NCI-H69 (cell line): ENCODE measurements around the gene GADL1.

Experiments
- DNase-seq: peaks from one replicate; lab custom pipeline; 2025; lab: John Stamatoyannopoulos, UW

The GADL1 gene

GRCh38 chr3:30810625-30811024 is 83.8 kb downstream of the GADL1 start:
- DNase-seq: no peak

DNA sequence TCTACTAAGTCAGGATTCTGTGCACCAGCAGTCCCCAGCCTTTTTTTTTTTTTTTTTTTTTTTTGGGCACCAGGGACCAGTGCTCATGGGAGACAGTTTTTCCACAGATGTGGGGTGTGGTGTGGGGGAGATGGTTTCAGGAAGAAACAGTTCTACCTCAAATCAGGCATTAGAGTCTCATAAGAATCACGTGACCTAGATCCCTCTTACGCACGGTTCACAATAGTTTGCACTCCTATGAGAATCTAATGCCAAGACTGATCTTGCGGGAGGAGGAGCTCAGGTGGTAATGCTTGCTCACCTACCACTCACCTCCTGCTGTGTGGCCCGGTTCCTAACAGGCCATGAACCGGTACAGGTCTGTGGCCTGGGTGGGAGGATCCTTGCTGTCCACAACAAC is 88.8 kb downstream of the GADL1 start:
- no peak for DNase-seq

GRCh38 chr3:30804984-30805383 is 89.5 kb downstream of the GADL1 start:
- DNase-seq: no peak

DNA sequence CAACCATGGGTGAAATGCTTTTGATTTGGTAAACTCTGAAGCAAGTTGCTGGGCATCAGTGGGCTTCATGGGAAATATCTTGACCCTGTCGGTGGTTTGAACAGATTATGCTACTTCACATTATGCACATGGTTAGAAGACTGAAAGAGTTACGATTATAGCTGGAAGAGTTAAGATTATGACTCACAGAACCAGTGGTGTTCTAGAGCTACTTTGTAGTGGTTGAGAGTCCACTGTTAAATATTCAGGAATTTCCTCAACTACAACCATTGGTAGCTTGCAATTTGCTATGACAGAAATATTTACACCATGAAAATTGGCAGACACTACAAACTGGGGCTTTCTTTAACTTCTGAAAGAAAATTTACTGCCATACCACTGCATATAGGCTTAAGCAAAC is 99.3 kb downstream of the GADL1 start:
- DNase-seq: no peak

DNA sequence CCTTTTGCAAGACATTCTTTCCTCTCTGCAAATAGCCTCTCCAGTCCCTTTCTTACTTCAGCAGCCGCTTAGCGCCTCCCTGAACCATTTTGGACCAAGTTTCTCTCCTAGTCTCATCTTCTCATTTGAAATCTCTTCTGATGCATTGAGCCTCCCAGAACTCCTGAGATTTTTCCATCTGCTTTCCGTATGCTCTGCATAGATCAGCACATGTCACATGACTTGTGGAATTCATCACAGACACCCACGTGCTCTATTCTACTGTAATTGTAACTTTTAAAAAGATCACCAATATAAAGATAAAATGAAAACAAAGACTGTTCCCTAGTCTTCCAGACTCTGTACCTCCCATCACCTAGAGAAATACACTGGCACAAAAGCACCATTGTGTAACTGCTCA is 100.7 kb downstream of the GADL1 start:
- no peak for DNase-seq

DNA sequence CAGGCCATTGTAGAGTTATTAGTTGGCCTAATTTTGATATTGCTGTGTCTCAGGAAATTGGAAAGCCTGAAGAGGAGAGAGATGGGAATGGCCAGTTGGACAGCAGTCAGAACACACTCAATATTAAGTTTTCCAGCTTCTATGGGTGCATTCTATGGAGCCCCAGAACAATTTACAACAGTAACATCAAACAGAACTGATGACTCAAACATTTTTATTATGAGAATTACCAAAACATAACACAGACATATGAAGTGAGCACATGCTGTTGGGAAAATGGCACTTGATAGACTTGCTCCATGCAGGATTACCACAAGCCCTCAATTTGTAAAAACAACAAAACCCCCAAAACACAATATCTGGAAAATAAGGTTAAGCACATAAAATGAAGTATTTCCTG is 104.3 kb downstream of the GADL1 start:
- no peak for DNase-seq

DNA sequence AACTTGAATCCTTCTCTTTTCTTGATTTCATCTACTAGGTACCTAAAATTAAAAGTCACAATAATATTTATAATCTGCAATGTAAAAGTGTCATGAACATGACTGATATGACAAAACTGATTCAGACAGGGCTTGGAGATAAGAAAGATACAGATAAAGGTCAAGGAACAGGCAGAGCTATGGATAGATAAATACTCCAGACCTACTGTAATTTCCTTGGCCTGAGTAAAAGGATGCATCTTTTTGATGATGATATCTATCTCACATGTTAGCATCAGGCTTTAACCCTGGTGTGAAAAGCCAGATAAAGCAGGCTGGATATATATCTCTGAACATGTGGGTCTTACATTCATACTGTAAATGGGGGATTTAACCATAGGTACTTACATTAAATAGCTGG is 108.1 kb downstream of the GADL1 start:
- no peak for DNase-seq

DNA sequence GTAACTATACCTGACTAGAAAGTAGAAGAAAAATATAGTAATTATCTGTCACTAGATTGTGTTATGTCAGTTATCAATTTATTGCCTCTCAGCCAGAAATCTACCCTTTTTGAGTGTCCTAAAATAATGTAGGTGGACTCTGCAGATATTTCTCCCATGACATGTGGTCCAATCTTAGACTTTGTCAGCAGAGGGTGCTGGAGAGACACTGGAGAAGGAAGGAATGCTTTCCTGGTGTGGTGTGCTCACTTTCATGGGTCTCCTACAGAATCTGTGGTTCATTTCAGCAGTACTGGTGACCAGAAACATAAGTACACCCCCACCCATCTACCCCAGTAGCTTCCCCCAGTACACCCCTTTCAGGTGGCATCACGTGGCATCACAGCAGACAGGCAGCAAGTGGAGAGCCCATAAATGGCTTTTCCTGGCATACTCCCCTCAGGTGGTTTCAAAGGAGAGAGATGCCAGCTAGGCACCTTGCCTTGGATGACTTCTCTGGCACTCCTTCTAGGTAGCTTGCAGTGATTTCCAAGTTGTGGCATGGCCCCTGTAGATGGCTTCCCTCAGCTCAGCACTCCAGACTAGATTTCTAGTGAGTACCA is 114.7 kb downstream of the GADL1 start:
- DNase-seq: peak; percentile 63

- no peak for DNase-seq
Observed at GRCh38 chr3:30778933-30779332, 115.5 kb downstream of the GADL1 start.

DNA sequence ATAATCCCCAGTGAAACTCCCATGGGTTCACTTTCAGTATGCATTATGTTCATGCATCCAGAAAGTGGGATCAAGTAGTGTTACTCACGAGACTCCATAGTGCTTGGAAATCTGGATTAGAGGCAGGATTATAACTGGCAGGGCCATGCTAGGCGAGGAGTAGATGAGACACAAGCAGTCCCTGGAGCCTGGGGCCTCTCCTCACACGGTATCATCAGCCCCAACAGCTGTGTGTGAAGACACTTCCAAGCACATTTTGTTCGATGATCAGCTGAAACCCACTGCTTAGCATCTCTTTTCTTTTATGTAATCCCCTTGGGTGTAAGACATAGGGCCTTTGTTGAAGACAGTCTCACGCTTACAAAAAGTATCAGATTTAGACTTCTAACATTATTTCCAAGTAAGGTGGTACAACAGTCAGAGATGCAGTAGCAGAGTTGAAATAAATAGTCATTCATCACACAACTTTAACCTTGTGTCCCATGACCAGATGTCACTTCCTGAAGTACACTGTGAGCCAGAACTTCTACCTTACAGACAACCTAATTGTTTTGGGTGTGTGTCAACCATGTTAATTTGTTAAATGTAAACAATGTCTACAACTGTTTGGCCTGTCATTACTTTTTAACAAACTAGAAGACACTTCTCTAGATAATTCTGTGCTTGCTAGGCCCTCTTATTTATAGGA is 116.9 kb downstream of the GADL1 start:
- DNase-seq: no peak

- no peak for DNase-seq
Observed at GRCh38 chr3:30776186-30776815, 118.2 kb downstream of the GADL1 start.

DNA sequence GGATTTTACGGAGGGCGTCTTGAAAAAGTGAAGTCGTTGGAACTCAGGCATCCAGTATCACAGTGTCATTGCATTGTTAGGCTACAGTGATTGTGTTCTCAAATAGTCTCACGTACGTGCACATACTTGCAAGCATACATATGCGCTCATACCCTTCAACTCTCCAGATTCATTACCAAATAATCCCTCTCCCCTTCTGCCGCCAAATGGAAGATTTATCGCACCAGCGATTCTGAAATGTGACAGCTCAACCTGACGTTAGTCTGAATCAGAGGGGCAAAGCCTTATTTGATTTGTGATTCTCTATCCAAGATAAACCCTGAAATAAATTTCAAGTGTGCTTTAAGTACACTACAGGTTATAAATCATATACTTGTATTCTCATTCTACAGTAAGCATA is 119.4 kb downstream of the GADL1 start:
- no peak for DNase-seq

GRCh38 chr3:30774062-30774461 is 120.4 kb downstream of the GADL1 start:
- DNase-seq: no peak

DNA sequence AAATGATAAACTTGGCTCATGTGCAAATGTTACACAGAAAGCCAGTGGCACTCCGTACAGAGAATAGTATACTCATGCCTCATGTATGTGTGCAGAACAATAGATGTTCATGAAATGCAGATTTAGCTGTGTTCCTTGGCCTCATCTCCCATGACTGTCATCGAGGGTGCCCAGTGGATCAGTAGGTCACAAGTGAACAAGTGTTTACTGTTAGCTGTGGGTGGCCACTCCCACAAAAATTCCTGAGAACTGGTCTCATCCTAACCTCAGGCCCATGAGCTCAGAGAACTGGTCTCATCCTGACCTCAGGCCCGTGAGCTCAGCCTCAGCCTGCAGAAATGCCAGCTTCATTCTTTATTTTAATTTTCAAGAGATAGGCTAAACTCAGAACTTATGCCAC is 124.1 kb downstream of the GADL1 start:
- DNase-seq: no peak

DNA sequence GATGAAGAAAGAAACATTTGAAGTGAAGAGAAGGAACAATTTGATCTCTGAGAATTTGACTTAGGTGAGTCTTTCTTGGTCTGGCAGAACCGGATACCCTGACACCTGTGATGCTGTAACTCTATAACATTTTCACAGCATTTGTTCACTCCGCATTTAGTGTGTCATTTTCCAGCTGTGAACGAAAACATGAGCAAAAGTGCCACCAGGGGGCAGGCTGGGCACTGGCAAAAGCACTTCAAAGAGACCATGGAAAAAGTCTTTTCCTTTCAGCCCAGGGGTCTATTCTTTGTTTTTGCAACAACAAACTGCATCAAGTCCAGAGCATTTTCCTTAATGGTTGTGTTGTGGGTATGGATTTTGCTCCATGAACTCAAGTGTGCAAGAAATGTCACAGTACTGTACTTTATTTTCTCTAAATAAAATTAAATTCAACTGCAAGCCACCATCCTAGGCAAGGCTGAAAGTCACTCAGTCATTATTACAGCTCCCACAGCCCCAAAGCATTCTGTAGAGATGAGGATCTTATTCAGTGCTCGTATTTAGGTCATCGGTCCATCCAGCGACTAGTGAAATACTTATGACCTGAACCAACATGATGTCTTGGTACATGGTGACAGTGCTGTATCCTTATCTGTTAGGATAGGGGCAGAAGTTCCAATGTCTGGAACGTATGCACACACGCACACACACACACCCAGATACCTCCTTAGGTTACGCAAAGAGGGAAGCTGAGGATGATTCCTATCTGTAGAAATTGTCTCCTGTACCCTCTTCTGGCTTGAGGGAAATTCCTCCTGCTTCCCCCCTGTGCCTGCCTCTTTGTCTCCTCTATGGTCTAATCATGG is 125.5 kb downstream of the GADL1 start:
- DNase-seq: peak; percentile 62

- no peak for DNase-seq
Observed at GRCh38 chr3:30768046-30768445, 126.4 kb downstream of the GADL1 start.

- DNase-seq: no peak
Observed at GRCh38 chr3:30766522-30766921, 127.9 kb downstream of the GADL1 start.

GRCh38 chr3:30764891-30765290 is 129.6 kb downstream of the GADL1 start:
- DNase-seq: no peak

- no peak for DNase-seq
Observed at GRCh38 chr3:30764281-30764680, 130.2 kb downstream of the GADL1 start.

- no peak for DNase-seq
Observed at GRCh38 chr3:30761374-30761773, 133.1 kb downstream of the GADL1 start.

- DNase-seq: no peak
Observed at GRCh38 chr3:30760737-30761136, 133.7 kb downstream of the GADL1 start.

DNA sequence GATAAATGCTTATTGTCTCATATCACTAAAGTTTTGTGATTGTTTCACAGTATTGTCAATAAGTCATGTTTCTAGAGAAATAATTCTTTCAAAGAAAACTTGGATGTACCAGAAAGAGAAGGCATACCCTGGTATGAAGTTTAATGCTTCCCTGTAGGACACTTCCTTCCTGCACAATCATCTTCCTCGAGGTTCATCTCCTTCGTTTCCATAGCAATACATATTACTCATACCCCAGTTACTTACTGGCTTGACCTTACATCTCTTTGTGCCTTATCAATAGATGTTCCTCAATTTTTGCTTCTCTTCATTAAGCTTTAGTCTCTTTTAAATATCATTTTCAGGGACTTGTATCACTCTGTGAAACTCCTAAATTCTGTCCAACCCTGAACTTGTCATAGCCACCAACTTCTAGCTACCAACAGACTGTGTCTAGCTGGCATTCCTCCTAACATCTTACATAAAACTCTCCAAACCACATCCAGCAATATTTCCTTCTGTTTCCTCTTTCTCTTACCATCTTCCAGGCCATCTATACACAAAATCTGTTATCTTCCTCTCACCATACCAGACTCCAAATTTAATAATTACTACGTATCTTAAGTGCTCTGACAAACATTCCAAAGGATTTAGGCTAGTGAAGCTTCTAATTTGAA is 134.3 kb downstream of the GADL1 start:
- no peak for DNase-seq
